Common myeloid progenitor, CD34-positive (primary cell): ENCODE results near the gene SLC25A11.

Experiments used
- CTCF ChIA-PET: fragments of 350-600 bp; sonication (Branson Sonifier 250); formaldehyde crosslinking; loops from one replicate; lab custom pipeline; 2021; ENCODE audit warnings: antibody characterized with exemption; lab: Charles Lee
- POLR2A ChIA-PET: fragments of 350-600 bp; sonication (Branson Sonifier 250); formaldehyde crosslinking; loops from one replicate; lab custom pipeline; 2021; ENCODE audit warnings: antibody characterized with exemption; lab: Charles Lee
- DNase-seq, 3 donors: peaks; one replicate each; pipeline versions ENCODE4 v3.0.0 to v3.0.0-alpha.2; 2013
- H3K27ac ChIP-seq, 2 experiments: 1 replicate in 1 of 2; 2 replicates in 1 of 2; pipeline ENCODE4 v1.7.0; 2013; ENCODE audit warnings: inconsistent platforms in 2 of 2, low read length in 2 of 2, mild to moderate bottlenecking in 2 of 2, low read depth in 1 of 2, moderate library complexity in 1 of 2; ENCODE audit not compliant: severe bottlenecking in 2 of 2, insufficient read depth in 1 of 2, poor library complexity in 1 of 2
- H3K27me3 ChIP-seq, 5 experiments: replicated peaks in 2 of 5; 1 replicate in 3 of 5; 2 replicates in 2 of 5; pipeline versions ENCODE4 v1.6.1 to v1.7.0; 2013; ENCODE audit warnings: low read length in 4 of 5, mild to moderate bottlenecking in 2 of 5, moderate library complexity in 2 of 5, inconsistent platforms in 1 of 5; ENCODE audit not compliant: insufficient read depth in 5 of 5, control insufficient read depth in 4 of 5
- H3K36me3 ChIP-seq, 4 experiments: 1 replicate in 2 of 4; 2 replicates in 2 of 4; pipeline versions ENCODE4 v1.6.1 to v1.7.0; 2013; ENCODE audit warnings: low read length in 3 of 4, control low read depth in 1 of 4, mild to moderate bottlenecking in 1 of 4; ENCODE audit not compliant: control insufficient read depth in 4 of 4, insufficient read depth in 4 of 4
- H3K4me1 ChIP-seq, 4 experiments: 1 replicate in 3 of 4; 2 replicates in 1 of 4; pipeline versions ENCODE4 v1.6.1 to v1.7.1; 2013; ENCODE audit warnings: low read length in 3 of 4, mild to moderate bottlenecking in 3 of 4, control low read depth in 1 of 4, inconsistent platforms in 1 of 4, moderate library complexity in 1 of 4; ENCODE audit not compliant: control insufficient read depth in 4 of 4, insufficient read depth in 4 of 4; ENCODE audit errors: control extremely low read depth in 1 of 4
- H3K4me3 ChIP-seq, 7 experiments: 1 replicate in 4 of 7; 2 replicates in 3 of 7; pipeline versions ENCODE4 v1.5.1 to v1.7.0; 2013; ENCODE audit warnings: mild to moderate bottlenecking in 7 of 7, low read length in 6 of 7, moderate library complexity in 6 of 7, inconsistent platforms in 2 of 7, low read depth in 2 of 7, control low read depth in 1 of 7; ENCODE audit not compliant: insufficient read depth in 4 of 7, control insufficient read depth in 1 of 7; ENCODE audit errors: extremely low read depth in 1 of 7
- H3K9me3 ChIP-seq, 5 experiments: 1 replicate in 4 of 5; 2 replicates in 1 of 5; pipeline versions ENCODE4 v1.6.1 to v1.7.1; 2013; ENCODE audit warnings: low read length in 4 of 5, mild to moderate bottlenecking in 2 of 5, inconsistent platforms in 1 of 5, low read depth in 1 of 5, moderate library complexity in 1 of 5; ENCODE audit not compliant: control insufficient read depth in 4 of 5, insufficient read depth in 2 of 5; ENCODE audit errors: control extremely low read depth in 1 of 5
- WGBS: methylation state at CpG from one replicate; pipeline ENCODE4 v1.1.5; 2013; ENCODE audit not compliant: insufficient coverage; 5-methylcytosine and 5-hydroxymethylcytosine counted together

The SLC25A11 gene

GRCh38 chr17:4955091-4955490 lies 15.2 kb upstream of the SLC25A11 start:
- Histone ChIP-seq H3K4me3 (no peak overlapping the region), H3K36me3 (peaks cover 2 to 14% (median 12%) of the 10 kb centered on the region in 4 experiments), H3K9me3 (no peaks in the 10 kb centered on the region), H3K27ac (no peak overlapping the region), H3K4me1 (peaks cover 2 to 19% (median 13%) of the 10 kb centered on the region in 4 experiments), H3K27me3 (no peaks in the 10 kb centered on the region)
- POLR2A ChIA-PET: no interaction called here
- no peak for DNase-seq
- 99% methylated on average over 6 of the region's 8 CpGs for WGBS
- CTCF ChIA-PET: interaction anchor here (1.0 to 8.5 kb wide), 7 partner anchors 8 to 52 kb away, joined by 3 to 69 read pairs (median 4); partner anchors contain the start of genes CHRNE and SPAG7

GRCh38 chr17:4953451-4953961 lies 13.7 kb upstream of the SLC25A11 start:
- CTCF ChIA-PET: interaction anchor here (8.0 to 8.5 kb wide), 2 partner anchors 13 to 44 kb away, joined by 35 to 69 read pairs; partner anchors contain the start of gene SPAG7
- no peak overlapping the region for H3K27ac ChIP-seq
- H3K9me3 ChIP-seq: no peaks in the 10 kb centered on the region
- H3K27me3 ChIP-seq: no peaks in the 10 kb centered on the region
- peaks cover 2 to 29% (median 22%) of the 10 kb centered on the region in 4 experiments for H3K4me1 ChIP-seq
- POLR2A ChIA-PET: interaction anchor here (0.7 to 1.6 kb wide), 2 partner anchors 13 to 40 kb away, joined by 3 read pairs; partner anchors contain the start of genes RNF167 and SLC25A11
- DNase-seq: no peak
- peaks cover 0 to 3% (median under 1%) of the 10 kb centered on the region in 4 experiments for H3K36me3 ChIP-seq
- no peak overlapping the region for H3K4me3 ChIP-seq
- WGBS: 94% methylated on average over 12 of the region's 14 CpGs

- ChIA-PET POLR2A (no interaction called here), CTCF (interaction anchor here (1.0 to 8.5 kb wide), 4 partner anchors 15 to 42 kb away, joined by 3 to 69 read pairs (median 19); partner anchors contain the start of gene SPAG7)
- no peak for DNase-seq
- Histone ChIP-seq H3K9me3 (no peaks in the 10 kb centered on the region), H3K36me3 (peaks cover 0 to 6% (median 0%) of the 10 kb centered on the region in 4 experiments), H3K4me3 (no peak overlapping the region), H3K27me3 (no peaks in the 10 kb centered on the region), H3K27ac (no peak overlapping the region), H3K4me1 (peaks cover 6 to 34% (median 30%) of the 10 kb centered on the region in 4 experiments)
- 100% methylated on average over 1 of the region's 3 CpGs for WGBS
Measured at GRCh38 chr17:4951486-4951885, 11.6 kb upstream of the SLC25A11 start.

- Histone ChIP-seq H3K4me3 (peak within 1 kb of the TSS; percentile 35 to 98 (median 63)), H3K36me3 (peaks cover 0 to 13% (median 4%) of the 10 kb centered on the region in 4 experiments), H3K27me3 (no peaks in the 10 kb centered on the region), H3K27ac (peak within 1 kb of the TSS; percentile 74 to 82), H3K4me1 (peaks cover 12 to 41% (median 37%) of the 10 kb centered on the region in 4 experiments), H3K9me3 (no peaks in the 10 kb centered on the region)
- DNase-seq: no peak
- ChIA-PET CTCF (interaction anchor here (1.0 to 8.5 kb wide), 5 partner anchors 8 to 41 kb away, joined by 3 to 69 read pairs (median 3); partner anchors contain the start of gene SPAG7), POLR2A (interaction anchor here (3.0 kb wide), 1 partner anchor 11 kb away, joined by 17 read pairs; the partner anchor contains the start of genes RNF167 and SLC25A11)
- 80% methylated on average over 1 of the region's 7 CpGs for WGBS
Measured at GRCh38 chr17:4950746-4951204, 10.9 kb upstream of the SLC25A11 start, which contains the start of gene ENO3. Gene ENO3, plus strand, starts transcription at chr17:4951119. Its CDS starts 711 bp downstream, at chr17:4951830.

- ChIA-PET CTCF (interaction anchor here (1.0 to 8.0 kb wide), 3 partner anchors 9 to 41 kb away, joined by 3 to 35 read pairs (median 3); no protein-coding TSS in a partner anchor), POLR2A (interaction anchor here (3.0 kb wide), 1 partner anchor 11 kb away, joined by 17 read pairs; the partner anchor contains the start of genes RNF167 and SLC25A11)
- Histone ChIP-seq H3K4me3 (peak overlapping the region; percentile 35 to 98 (median 63)), H3K27ac (peak overlapping the region; percentile 74 to 82), H3K9me3 (no peaks in the 10 kb centered on the region), H3K36me3 (peaks cover 0 to 19% (median 10%) of the 10 kb centered on the region in 4 experiments), H3K4me1 (peaks cover 17 to 46% (median 42%) of the 10 kb centered on the region in 4 experiments), H3K27me3 (no peaks in the 10 kb centered on the region)
- DNase-seq: peak in 1 of 3 donors; percentile 76
- 2% methylated on average over 30 of the region's 52 CpGs for WGBS
Measured at GRCh38 chr17:4950075-4950745, 10.4 kb upstream of the SLC25A11 start.

GRCh38 chr17:4949321-4950074 lies 9.7 kb upstream of the SLC25A11 start:
- DNase-seq: peak; percentile 86 to 92 (median 90)
- Histone ChIP-seq H3K4me1 (peaks cover 22 to 54% (median 49%) of the 10 kb centered on the region in 4 experiments), H3K27ac (peak overlapping the region; percentile 74 to 87), H3K9me3 (no peaks in the 10 kb centered on the region), H3K27me3 (no peaks in the 10 kb centered on the region), H3K36me3 (peaks cover 0 to 26% (median 15%) of the 10 kb centered on the region in 4 experiments), H3K4me3 (peak overlapping the region; percentile 27 to 98 (median 90))
- ChIA-PET POLR2A (interaction anchor here (1.0 to 3.0 kb wide), 2 partner anchors 10 to 15 kb away, joined by 4 to 17 read pairs; partner anchors contain the start of genes RNF167 and SLC25A11), CTCF (interaction anchor here (1.0 to 8.0 kb wide), 4 partner anchors 10 to 40 kb away, joined by 3 to 35 read pairs (median 4); partner anchors contain the start of genes RNF167 and SLC25A11)
- 0% methylated on average over 38 of the region's 75 CpGs for WGBS
